ENCODE measurements around the gene MELTF. TPM values are rescaled to one million over a fixed set of nuclear protein-coding genes. Genes with fewer than 3 reads are reported as not detected.
"Not testable (repeated sequence)": the region's sequence is repeated elsewhere in the genome, so short reads cannot be mapped to it uniquely, and the experiment has no call there.

The MELTF gene
- polyA plus RNA-seq, 1 donor from 2014 or later: 0.09 TPM

DNA sequence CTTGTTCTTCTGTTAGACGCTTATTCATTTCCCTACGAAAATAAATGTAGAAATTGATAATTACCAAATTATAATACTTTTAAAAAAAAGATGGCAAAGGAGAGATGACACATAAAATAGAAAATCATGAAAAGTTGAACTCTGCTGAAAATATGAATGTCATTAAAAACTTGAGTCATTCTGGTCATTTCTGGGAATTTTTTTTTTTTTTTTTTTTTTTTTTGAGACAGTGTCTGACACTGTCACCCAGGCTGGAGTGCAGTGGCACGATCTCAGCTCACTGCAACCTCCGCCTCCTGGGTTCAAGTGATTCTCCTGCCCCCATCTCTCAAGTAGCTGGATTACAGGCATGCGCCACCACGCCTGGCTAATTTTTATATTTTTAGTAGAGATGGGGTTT is 22.0 kb upstream of the MELTF start:
- not testable (repeated sequence) for H3K27me3 ChIP-seq (ENCODE audit: insufficient read depth, low read depth, low read length); H3F3A ChIP-seq (ENCODE audit: insufficient read depth, low read length, poor library complexity, severe bottlenecking); H3K4me3 ChIP-seq (ENCODE audit: low read length); H2AFZ ChIP-seq (ENCODE audit: low read depth, low read length); H3K27ac ChIP-seq (ENCODE audit: low read length); H3K4me2 ChIP-seq (ENCODE audit: low read length); H3K9me2 ChIP-seq (ENCODE audit: insufficient read depth, low read length); H4K20me1 ChIP-seq (ENCODE audit: insufficient read depth); H3K79me2 ChIP-seq (replicated peaks; ENCODE audit: insufficient read depth, low read length); H3K9ac ChIP-seq (ENCODE audit: low read length); H3K36me3 ChIP-seq (ENCODE audit: insufficient read depth, low read length); H3K9me3 ChIP-seq (ENCODE audit: low read length)

DNA sequence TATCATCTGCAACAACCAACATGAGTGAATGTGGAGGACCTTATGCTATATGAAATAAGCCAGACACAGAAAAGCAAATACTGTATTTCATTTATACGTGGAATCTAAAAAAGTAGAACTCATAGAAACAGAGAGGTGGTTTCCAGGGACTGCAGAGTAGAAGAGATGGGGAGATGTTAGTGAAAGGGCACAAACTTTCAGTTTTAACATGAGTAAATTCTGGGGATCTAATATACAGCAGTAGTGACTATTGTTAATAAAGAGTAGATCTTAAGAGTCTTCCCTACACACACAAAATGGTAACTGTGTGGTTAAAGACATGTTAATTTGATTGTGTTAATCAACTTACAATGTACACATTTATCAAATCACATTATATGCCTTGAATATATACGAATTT is 20.9 kb upstream of the MELTF start:
- no peaks in the 10 kb centered on the region for H3K9me3 ChIP-seq (ENCODE audit: low read length)
- no peak overlapping the region for H2AFZ ChIP-seq (ENCODE audit: low read depth, low read length)
- no peaks in the 10 kb centered on the region for H3K9me2 ChIP-seq (ENCODE audit: insufficient read depth, low read length)
- no peaks in the 10 kb centered on the region for H3K27me3 ChIP-seq (ENCODE audit: insufficient read depth, low read depth, low read length)
- no peak overlapping the region for H3K27ac ChIP-seq (ENCODE audit: low read length)
- no peaks in the 10 kb centered on the region for H3K36me3 ChIP-seq (ENCODE audit: insufficient read depth, low read length)
- TF ChIP-seq, protein P1, sequence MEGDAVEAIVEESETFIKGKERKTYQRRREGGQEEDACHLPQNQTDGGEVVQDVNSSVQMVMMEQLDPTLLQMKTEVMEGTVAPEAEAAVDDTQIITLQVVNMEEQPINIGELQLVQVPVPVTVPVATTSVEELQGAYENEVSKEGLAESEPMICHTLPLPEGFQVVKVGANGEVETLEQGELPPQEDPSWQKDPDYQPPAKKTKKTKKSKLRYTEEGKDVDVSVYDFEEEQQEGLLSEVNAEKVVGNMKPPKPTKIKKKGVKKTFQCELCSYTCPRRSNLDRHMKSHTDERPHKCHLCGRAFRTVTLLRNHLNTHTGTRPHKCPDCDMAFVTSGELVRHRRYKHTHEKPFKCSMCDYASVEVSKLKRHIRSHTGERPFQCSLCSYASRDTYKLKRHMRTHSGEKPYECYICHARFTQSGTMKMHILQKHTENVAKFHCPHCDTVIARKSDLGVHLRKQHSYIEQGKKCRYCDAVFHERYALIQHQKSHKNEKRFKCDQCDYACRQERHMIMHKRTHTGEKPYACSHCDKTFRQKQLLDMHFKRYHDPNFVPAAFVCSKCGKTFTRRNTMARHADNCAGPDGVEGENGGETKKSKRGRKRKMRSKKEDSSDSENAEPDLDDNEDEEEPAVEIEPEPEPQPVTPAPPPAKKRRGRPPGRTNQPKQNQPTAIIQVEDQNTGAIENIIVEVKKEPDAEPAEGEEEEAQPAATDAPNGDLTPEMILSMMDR (IDR thresholded peaks at IDR 0.05; ENCODE audit: poor library complexity, severe bottlenecking): no peak
- TF ChIP-seq POLR2AphosphoS5 (IDR thresholded peaks at IDR 0.05): no peak
- TF ChIP-seq SMC3 (conservative IDR thresholded peaks at IDR 0.05; ENCODE audit: poor library complexity): no peak
- no peak for TF ChIP-seq MXI1 (conservative IDR thresholded peaks at IDR 0.05; ENCODE audit: poor library complexity, severe bottlenecking)
- TF ChIP-seq RAD21 (conservative IDR thresholded peaks at IDR 0.05): no peak
- TF ChIP-seq, protein P2, sequence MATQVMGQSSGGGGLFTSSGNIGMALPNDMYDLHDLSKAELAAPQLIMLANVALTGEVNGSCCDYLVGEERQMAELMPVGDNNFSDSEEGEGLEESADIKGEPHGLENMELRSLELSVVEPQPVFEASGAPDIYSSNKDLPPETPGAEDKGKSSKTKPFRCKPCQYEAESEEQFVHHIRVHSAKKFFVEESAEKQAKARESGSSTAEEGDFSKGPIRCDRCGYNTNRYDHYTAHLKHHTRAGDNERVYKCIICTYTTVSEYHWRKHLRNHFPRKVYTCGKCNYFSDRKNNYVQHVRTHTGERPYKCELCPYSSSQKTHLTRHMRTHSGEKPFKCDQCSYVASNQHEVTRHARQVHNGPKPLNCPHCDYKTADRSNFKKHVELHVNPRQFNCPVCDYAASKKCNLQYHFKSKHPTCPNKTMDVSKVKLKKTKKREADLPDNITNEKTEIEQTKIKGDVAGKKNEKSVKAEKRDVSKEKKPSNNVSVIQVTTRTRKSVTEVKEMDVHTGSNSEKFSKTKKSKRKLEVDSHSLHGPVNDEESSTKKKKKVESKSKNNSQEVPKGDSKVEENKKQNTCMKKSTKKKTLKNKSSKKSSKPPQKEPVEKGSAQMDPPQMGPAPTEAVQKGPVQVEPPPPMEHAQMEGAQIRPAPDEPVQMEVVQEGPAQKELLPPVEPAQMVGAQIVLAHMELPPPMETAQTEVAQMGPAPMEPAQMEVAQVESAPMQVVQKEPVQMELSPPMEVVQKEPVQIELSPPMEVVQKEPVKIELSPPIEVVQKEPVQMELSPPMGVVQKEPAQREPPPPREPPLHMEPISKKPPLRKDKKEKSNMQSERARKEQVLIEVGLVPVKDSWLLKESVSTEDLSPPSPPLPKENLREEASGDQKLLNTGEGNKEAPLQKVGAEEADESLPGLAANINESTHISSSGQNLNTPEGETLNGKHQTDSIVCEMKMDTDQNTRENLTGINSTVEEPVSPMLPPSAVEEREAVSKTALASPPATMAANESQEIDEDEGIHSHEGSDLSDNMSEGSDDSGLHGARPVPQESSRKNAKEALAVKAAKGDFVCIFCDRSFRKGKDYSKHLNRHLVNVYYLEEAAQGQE (IDR thresholded peaks at IDR 0.05; ENCODE audit: borderline replicate concordance): no peak
- H4K20me1 ChIP-seq (ENCODE audit: insufficient read depth): no peaks in the 10 kb centered on the region
- H3K9ac ChIP-seq (ENCODE audit: low read length): no peak overlapping the region
- H3K4me3 ChIP-seq (ENCODE audit: low read length): no peak overlapping the region
- no peaks in the 10 kb centered on the region for H3K79me2 ChIP-seq (replicated peaks; ENCODE audit: insufficient read depth, low read length)
- no peak overlapping the region for H3K4me2 ChIP-seq (ENCODE audit: low read length)
- no peaks in the 10 kb centered on the region for H3F3A ChIP-seq (ENCODE audit: insufficient read depth, low read length, poor library complexity, severe bottlenecking)

DNA sequence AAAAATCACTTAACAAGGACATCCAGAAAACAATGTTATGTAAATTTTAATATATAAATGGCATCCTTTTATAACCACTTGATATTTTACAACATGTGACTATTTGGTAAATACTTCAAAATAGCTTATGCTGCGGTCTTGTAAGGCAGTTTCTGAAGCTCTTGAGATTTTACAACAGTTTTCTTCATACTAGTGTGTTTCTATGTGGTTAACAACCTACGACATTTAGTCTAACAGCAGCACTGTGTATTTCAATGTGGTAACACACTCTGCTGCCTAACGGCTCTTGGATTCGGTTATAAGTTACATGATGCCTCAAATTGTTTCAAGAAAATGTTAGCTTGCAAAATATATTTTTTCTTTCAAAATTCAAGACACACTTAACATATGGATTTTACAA is 12.9 kb upstream of the MELTF start:
- Histone ChIP-seq H3K79me2 (replicated peaks; ENCODE audit: insufficient read depth, low read length) (no peaks in the 10 kb centered on the region), H3K9ac (ENCODE audit: low read length) (no peak overlapping the region), H3K27ac (ENCODE audit: low read length) (no peak overlapping the region), H4K20me1 (ENCODE audit: insufficient read depth) (no peaks in the 10 kb centered on the region), H3K4me3 (ENCODE audit: low read length) (no peak overlapping the region), H2AFZ (ENCODE audit: low read depth, low read length) (no peak overlapping the region), H3K27me3 (ENCODE audit: insufficient read depth, low read depth, low read length) (no peaks in the 10 kb centered on the region), H3F3A (ENCODE audit: insufficient read depth, low read length, poor library complexity, severe bottlenecking) (no peaks in the 10 kb centered on the region), H3K9me3 (ENCODE audit: low read length) (no peaks in the 10 kb centered on the region), H3K4me2 (ENCODE audit: low read length) (no peak overlapping the region), H3K9me2 (ENCODE audit: insufficient read depth, low read length) (no peaks in the 10 kb centered on the region), H3K36me3 (ENCODE audit: insufficient read depth, low read length) (no peaks in the 10 kb centered on the region)
- TF ChIP-seq EZH2 (IDR thresholded peaks at IDR 0.05; ENCODE audit: borderline replicate concordance, insufficient read depth, low read length, poor library complexity, severe bottlenecking) (no peak), SMC3 (conservative IDR thresholded peaks at IDR 0.05; ENCODE audit: poor library complexity) (no peak), POLR2AphosphoS5 (IDR thresholded peaks at IDR 0.05) (no peak), EP300 (conservative IDR thresholded peaks at IDR 0.05; ENCODE audit: poor library complexity, severe bottlenecking) (no peak), TAF1 (IDR thresholded peaks at IDR 0.05; ENCODE audit: low read depth) (no peak), RAD21 (conservative IDR thresholded peaks at IDR 0.05) (no peak), MXI1 (conservative IDR thresholded peaks at IDR 0.05; ENCODE audit: poor library complexity, severe bottlenecking) (no peak)
- TF ChIP-seq, protein P2 (IDR thresholded peaks at IDR 0.05; ENCODE audit: borderline replicate concordance): no peak
- TF ChIP-seq, protein P1 (IDR thresholded peaks at IDR 0.05; ENCODE audit: poor library complexity, severe bottlenecking): no peak
